ENCODE measurements around the gene SLC6A8. TPM values are rescaled to one million over a fixed set of nuclear protein-coding genes. Genes with fewer than 3 reads are reported as not detected.
A peak's percentile ranks its signal among the peaks of the same experiment; 100 is the strongest.
"Not testable (repeated sequence)": the region's sequence is repeated elsewhere in the genome, so short reads cannot be mapped to it uniquely, and the experiment has no call there.

SLC6A8 gene
- total RNA-seq, 1 donor from 2014 or later: 56.8 TPM

GRCh38 chrX:153674219-153674851 lies 13.4 kb upstream of the SLC6A8 start:
- Mint-ChIP-seq H3K9me3 (no peaks in the 10 kb centered on the region), H3K27me3 (peaks cover 21% of the 10 kb centered on the region), H3K4me3 (peak overlapping the region; percentile 56), H3K36me3 (no peaks in the 10 kb centered on the region), H3K4me1 (ENCODE audit: unreplicated experiment) (peaks cover 6% of the 10 kb centered on the region), H3K27ac (no peak overlapping the region)
- TF ChIP-seq CTCF (conservative IDR thresholded peaks at IDR 0.05): no peak
- DNase-seq (ENCODE audit: extremely low spot score, unreplicated experiment): no peak

GRCh38 chrX:153681175-153681574 lies 6.6 kb upstream of the SLC6A8 start:
- Mint-ChIP-seq H3K27ac (no peak overlapping the region), H3K4me1 (ENCODE audit: unreplicated experiment) (no peaks in the 10 kb centered on the region), H3K4me3 (no peak overlapping the region), H3K27me3 (peaks cover 3% of the 10 kb centered on the region), H3K9me3 (peaks cover 10% of the 10 kb centered on the region), H3K36me3 (no peaks in the 10 kb centered on the region)
- no peak for DNase-seq (ENCODE audit: extremely low spot score, unreplicated experiment)
- no peak for TF ChIP-seq CTCF (conservative IDR thresholded peaks at IDR 0.05)

GRCh38 chrX:153683486-153683885 lies 4.2 kb upstream of the SLC6A8 start:
- not testable (repeated sequence) for H3K27me3 Mint-ChIP-seq; H3K4me3 Mint-ChIP-seq; H3K36me3 Mint-ChIP-seq; DNase-seq (ENCODE audit: extremely low spot score, unreplicated experiment); H3K9me3 Mint-ChIP-seq; H3K27ac Mint-ChIP-seq; H3K4me1 Mint-ChIP-seq (ENCODE audit: unreplicated experiment)

- Mint-ChIP-seq H3K9me3 (peaks cover 10% of the 10 kb centered on the region), H3K4me1 (ENCODE audit: unreplicated experiment) (no peaks in the 10 kb centered on the region), H3K27me3 (peaks cover 6% of the 10 kb centered on the region), H3K36me3 (no peaks in the 10 kb centered on the region), H3K27ac (no peak overlapping the region), H3K4me3 (no peak overlapping the region)
- no peak for DNase-seq (ENCODE audit: extremely low spot score, unreplicated experiment)
- TF ChIP-seq CTCF (conservative IDR thresholded peaks at IDR 0.05): no peak
Observed at GRCh38 chrX:153684467-153685155, 3.1 kb upstream of the SLC6A8 start.

- TF ChIP-seq CTCF (conservative IDR thresholded peaks at IDR 0.05): no peak
- no peak overlapping the region for H3K4me3 Mint-ChIP-seq
Observed at GRCh38 chrX:153685156-153685536, 2.6 kb upstream of the SLC6A8 start.

More at GRCh38 chrX:153685156-153685536, 2.6 kb upstream of the SLC6A8 start:
- Mint-ChIP-seq H3K27ac (no peak overlapping the region), H3K36me3 (no peaks in the 10 kb centered on the region), H3K4me1 (ENCODE audit: unreplicated experiment) (no peaks in the 10 kb centered on the region), H3K27me3 (peaks cover 4% of the 10 kb centered on the region), H3K9me3 (peaks cover 7% of the 10 kb centered on the region)
- no peak for DNase-seq (ENCODE audit: extremely low spot score, unreplicated experiment)

All from type B pancreatic cell (in vitro differentiated cells).